ENCODE results near the gene RHOBTB3.
"Not testable (repeated sequence)": the region's sequence is repeated elsewhere in the genome, so short reads cannot be mapped to it uniquely, and the experiment has no call there.

The RHOBTB3 gene

GRCh38 chr5:95730730-95731570 is at the start of gene RHOBTB3:
Gene RHOBTB3 (plus strand): TSS chr5:95731336. CDS start chr5:95731683, 347 bp downstream.
- DNase-seq (ENCODE audit: low spot score in 2 of 2) (peak; percentile 16 to 50), ATAC-seq (ENCODE audit: low read depth) (peak; percentile 71)
- Mint-ChIP-seq H3K4me1 (peaks cover 20% of the 10 kb centered on the region), H3K27me3 (no peaks in the 10 kb centered on the region), H3K36me3 (no peaks in the 10 kb centered on the region), H3K4me3 (peak within 1 kb of the TSS; percentile 88), H3K27ac (peak within 1 kb of the TSS; percentile 55), H3K9me3 (no peaks in the 10 kb centered on the region)

DNA sequence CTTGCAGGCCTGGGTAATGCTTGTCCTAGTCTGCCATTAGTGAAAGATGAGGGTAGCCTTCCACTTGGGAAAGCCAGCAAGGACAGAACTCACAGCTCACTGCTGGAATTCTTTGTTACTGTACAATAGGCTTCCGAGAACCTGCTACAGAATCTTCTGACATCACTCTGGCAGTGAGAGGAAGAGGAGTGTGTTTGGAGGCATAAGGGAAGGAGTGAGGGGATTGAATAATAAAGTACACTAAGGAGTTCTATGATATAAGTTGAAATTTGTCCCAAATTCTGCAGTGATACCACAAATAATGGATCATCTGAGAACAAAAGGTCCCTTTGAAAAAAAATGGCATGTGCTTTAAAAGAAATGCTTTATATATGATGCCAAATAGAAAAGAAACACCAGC is 48.2 kb upstream of the RHOBTB3 start, which contains the start of gene SPATA9:
SPATA9 (minus strand) TSS at position 101 of the 400 bp plus-strand sequence. CDS start 137 bp downstream, outside the sequence.
- Mint-ChIP-seq H3K9me3 (no peaks in the 10 kb centered on the region), H3K27ac (no peak within 1 kb of the TSS), H3K36me3 (peaks cover 2% of the 10 kb centered on the region), H3K4me3 (no peak within 1 kb of the TSS), H3K4me1 (no peaks in the 10 kb centered on the region), H3K27me3 (peaks cover 14% of the 10 kb centered on the region)
- DNase-seq (ENCODE audit: low spot score in 2 of 2): no peak
- ATAC-seq (ENCODE audit: low read depth): no peak

- peaks cover 1% of the 10 kb centered on the region for H3K9me3 Mint-ChIP-seq
- peaks cover 14% of the 10 kb centered on the region for H3K27me3 Mint-ChIP-seq
- no peaks in the 10 kb centered on the region for H3K4me1 Mint-ChIP-seq
- H3K27ac Mint-ChIP-seq: no peak overlapping the region
- no peak overlapping the region for H3K4me3 Mint-ChIP-seq
- no peak for ATAC-seq (ENCODE audit: low read depth)
- DNase-seq (ENCODE audit: low spot score in 2 of 2): no peak
- peaks cover 2% of the 10 kb centered on the region for H3K36me3 Mint-ChIP-seq
Measured at GRCh38 chr5:95684361-95684760, 46.8 kb upstream of the RHOBTB3 start.

DNA sequence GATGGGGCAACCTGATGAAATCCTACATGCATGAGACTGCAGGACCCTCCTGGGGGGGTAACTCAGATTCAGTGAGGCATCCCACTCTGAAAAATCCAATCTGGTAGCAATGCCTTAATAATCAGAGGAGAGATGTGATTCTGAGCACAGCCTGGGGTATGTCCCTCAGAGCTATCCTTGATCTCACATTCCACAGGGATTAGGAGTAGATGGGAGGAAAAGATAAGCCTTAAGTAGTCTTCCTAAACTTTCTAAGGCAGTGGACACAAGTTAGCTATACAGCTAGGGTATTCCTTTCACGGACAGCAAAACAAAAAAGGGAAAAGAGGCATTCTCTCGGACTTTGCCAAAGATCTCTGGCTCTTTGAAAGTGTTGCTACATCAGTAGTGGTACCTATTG is 44.5 kb upstream of the RHOBTB3 start:
- H3K36me3 Mint-ChIP-seq: peaks cover 2% of the 10 kb centered on the region
- H3K9me3 Mint-ChIP-seq: peaks cover 1% of the 10 kb centered on the region

DNA sequence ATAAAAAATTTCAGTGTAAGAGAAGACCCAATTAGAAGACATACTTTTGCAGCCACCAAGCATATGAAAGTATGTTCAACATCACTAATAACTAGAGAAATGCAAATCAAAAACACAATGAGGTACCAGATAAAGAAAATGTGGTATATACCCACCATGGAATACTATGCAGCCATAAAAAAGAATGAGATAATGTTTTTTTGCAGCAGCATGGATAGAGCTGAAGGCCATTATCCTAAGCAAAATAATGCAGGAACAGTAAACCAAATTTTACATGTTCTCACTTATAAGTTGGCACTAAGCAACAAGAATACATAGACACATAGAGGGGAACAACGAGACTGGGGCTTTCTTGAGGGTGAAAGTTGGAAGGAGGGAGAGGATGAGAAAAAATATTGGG is 41.5 kb upstream of the RHOBTB3 start:
- Mint-ChIP-seq H3K9me3 (peaks cover 1% of the 10 kb centered on the region), H3K27me3 (no peaks in the 10 kb centered on the region), H3K4me3 (no peak overlapping the region), H3K4me1 (no peaks in the 10 kb centered on the region), H3K27ac (no peak overlapping the region), H3K36me3 (no peaks in the 10 kb centered on the region)
- no peak for ATAC-seq (ENCODE audit: low read depth)
- DNase-seq (ENCODE audit: low spot score in 2 of 2): no peak

More for the DNA sequence above, 44.5 kb upstream of the RHOBTB3 start:
- H3K27me3 Mint-ChIP-seq: peaks cover 6% of the 10 kb centered on the region
- ATAC-seq (ENCODE audit: low read depth): no peak
- no peaks in the 10 kb centered on the region for H3K4me1 Mint-ChIP-seq
- DNase-seq (ENCODE audit: low spot score in 2 of 2): no peak
- H3K4me3 Mint-ChIP-seq: no peak overlapping the region
- H3K27ac Mint-ChIP-seq: no peak overlapping the region

- ATAC-seq (ENCODE audit: low read depth): no peak
- H3K4me3 Mint-ChIP-seq: no peak overlapping the region
Measured at GRCh38 chr5:95690333-95690732, 40.8 kb upstream of the RHOBTB3 start.

DNA sequence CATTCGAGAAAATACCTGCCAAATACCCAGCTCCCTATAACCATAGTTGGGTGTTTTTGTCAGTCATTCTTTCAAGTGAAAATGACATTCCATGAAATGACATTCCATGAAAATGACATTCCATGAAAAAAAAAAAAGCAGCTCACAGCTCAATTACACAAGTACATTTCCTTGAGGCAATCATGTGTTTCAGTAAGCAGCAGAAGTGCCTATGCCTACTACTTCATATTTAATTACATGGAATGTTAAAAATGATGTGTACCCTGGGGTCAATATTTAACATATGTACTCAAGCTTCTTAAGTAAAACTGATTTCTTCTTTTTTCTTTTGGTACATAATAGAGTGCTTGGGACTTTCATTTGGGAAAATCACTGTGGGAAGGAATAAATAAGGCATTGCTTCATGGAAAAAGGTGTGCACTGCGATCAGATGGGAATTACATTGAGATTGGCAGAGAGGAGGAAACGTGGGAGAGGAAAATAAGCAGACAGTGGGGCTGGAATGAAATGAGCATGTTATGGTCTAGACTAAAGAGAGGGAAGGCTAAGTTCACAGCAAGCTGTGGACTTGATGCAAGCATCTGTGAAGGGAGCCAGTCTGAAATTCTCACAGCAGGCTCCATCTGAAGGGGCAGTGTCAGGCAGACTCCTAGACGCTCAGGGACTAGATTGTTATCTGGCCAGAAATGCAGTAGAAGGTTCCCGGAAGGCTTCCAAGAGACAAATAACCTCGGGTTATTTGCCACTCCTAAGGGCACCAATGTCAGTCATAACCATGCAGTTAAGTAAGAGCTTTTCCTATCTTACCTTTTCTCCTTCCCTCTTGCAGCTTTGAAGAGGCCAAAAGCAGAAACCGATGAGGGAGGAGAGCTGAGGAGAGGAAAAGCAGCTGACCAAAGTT is 33.1 kb upstream of the RHOBTB3 start:
- Mint-ChIP-seq H3K4me1 (no peaks in the 10 kb centered on the region), H3K27ac (no peak overlapping the region), H3K9me3 (no peaks in the 10 kb centered on the region), H3K4me3 (no peak overlapping the region), H3K27me3 (peaks cover 8% of the 10 kb centered on the region), H3K36me3 (no peaks in the 10 kb centered on the region)
- DNase-seq (ENCODE audit: low spot score in 2 of 2) (no peak), ATAC-seq (ENCODE audit: low read depth) (no peak)

More at GRCh38 chr5:95690333-95690732, 40.8 kb upstream of the RHOBTB3 start:
- Mint-ChIP-seq H3K9me3 (peaks cover 1% of the 10 kb centered on the region), H3K27ac (no peak overlapping the region), H3K36me3 (no peaks in the 10 kb centered on the region), H3K4me1 (no peaks in the 10 kb centered on the region), H3K27me3 (no peaks in the 10 kb centered on the region)
- no peak for DNase-seq (ENCODE audit: low spot score in 2 of 2)

- ATAC-seq (ENCODE audit: low read depth) (no peak), DNase-seq (ENCODE audit: low spot score in 2 of 2) (no peak)
- peaks cover 8% of the 10 kb centered on the region for H3K27me3 Mint-ChIP-seq
- no peaks in the 10 kb centered on the region for H3K4me1 Mint-ChIP-seq
- no peak overlapping the region for H3K27ac Mint-ChIP-seq
- H3K9me3 Mint-ChIP-seq: no peaks in the 10 kb centered on the region
- H3K4me3 Mint-ChIP-seq: no peak overlapping the region
- H3K36me3 Mint-ChIP-seq: no peaks in the 10 kb centered on the region
Measured at GRCh38 chr5:95699337-95699736, 31.8 kb upstream of the RHOBTB3 start.

GRCh38 chr5:95701074-95701473 is 30.1 kb upstream of the RHOBTB3 start:
- Mint-ChIP-seq H3K9me3 (no peaks in the 10 kb centered on the region), H3K27ac (no peak overlapping the region), H3K4me3 (no peak overlapping the region), H3K27me3 (peaks cover 8% of the 10 kb centered on the region), H3K36me3 (no peaks in the 10 kb centered on the region), H3K4me1 (no peaks in the 10 kb centered on the region)
- DNase-seq (ENCODE audit: low spot score in 2 of 2) (no peak), ATAC-seq (ENCODE audit: low read depth) (no peak)

GRCh38 chr5:95704150-95704549 is 27.0 kb upstream of the RHOBTB3 start:
- no peaks in the 10 kb centered on the region for H3K4me1 Mint-ChIP-seq
- ATAC-seq (ENCODE audit: low read depth): no peak
- peaks cover 5% of the 10 kb centered on the region for H3K27me3 Mint-ChIP-seq
- no peak overlapping the region for H3K4me3 Mint-ChIP-seq
- no peaks in the 10 kb centered on the region for H3K36me3 Mint-ChIP-seq
- no peak for DNase-seq (ENCODE audit: low spot score in 2 of 2)
- H3K9me3 Mint-ChIP-seq: no peaks in the 10 kb centered on the region
- no peak overlapping the region for H3K27ac Mint-ChIP-seq

- not testable (repeated sequence) for H3K4me1 Mint-ChIP-seq; H3K27me3 Mint-ChIP-seq; DNase-seq (ENCODE audit: low spot score in 2 of 2); H3K27ac Mint-ChIP-seq; H3K9me3 Mint-ChIP-seq; H3K36me3 Mint-ChIP-seq; ATAC-seq (ENCODE audit: low read depth); H3K4me3 Mint-ChIP-seq
Measured at GRCh38 chr5:95706196-95706595, 24.9 kb upstream of the RHOBTB3 start.

- no peak for ATAC-seq (ENCODE audit: low read depth)
- no peaks in the 10 kb centered on the region for H3K4me1 Mint-ChIP-seq
- no peak for DNase-seq (ENCODE audit: low spot score in 2 of 2)
- no peaks in the 10 kb centered on the region for H3K36me3 Mint-ChIP-seq
- no peak overlapping the region for H3K4me3 Mint-ChIP-seq
- H3K9me3 Mint-ChIP-seq: no peaks in the 10 kb centered on the region
- H3K27me3 Mint-ChIP-seq: peaks cover 2% of the 10 kb centered on the region
- no peak overlapping the region for H3K27ac Mint-ChIP-seq
Measured at GRCh38 chr5:95707055-95707454, 24.1 kb upstream of the RHOBTB3 start.

DNA sequence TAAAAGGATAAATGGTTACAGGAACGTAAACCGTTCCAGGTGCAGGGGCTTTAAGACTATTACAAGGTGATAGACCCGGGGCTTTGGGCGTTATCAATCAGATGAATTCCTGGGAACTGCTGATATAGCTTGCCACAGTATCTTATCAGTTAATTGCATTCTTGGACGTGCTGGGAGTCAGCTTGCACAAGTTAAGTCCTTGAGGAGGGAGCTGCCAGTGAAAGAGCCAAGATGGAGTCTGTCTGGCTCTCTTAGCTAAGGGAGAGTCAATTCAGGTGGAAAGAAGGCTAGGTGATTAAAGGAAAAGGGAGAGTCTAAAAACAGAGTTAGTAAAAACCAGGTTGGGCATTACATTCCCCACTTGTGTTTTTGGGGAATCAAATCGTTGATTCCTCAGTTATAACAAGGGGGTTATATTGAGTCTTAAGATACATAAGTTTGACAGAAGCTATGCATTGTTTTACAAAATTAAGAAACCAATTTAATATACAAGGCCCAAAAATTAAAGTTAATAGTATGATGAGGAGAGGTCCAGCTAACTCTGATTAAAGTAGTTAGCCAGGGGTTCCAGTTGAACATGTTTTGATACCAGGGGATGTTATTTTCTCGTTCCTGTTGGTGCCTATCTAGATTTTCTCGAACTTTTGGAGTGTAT is 23.5 kb upstream of the RHOBTB3 start:
- not testable (repeated sequence) for H3K4me3 Mint-ChIP-seq; H3K4me1 Mint-ChIP-seq; H3K27me3 Mint-ChIP-seq; H3K27ac Mint-ChIP-seq; ATAC-seq (ENCODE audit: low read depth); DNase-seq (ENCODE audit: low spot score in 2 of 2); H3K36me3 Mint-ChIP-seq; H3K9me3 Mint-ChIP-seq

- H3K9me3 Mint-ChIP-seq: no peaks in the 10 kb centered on the region
- H3K27ac Mint-ChIP-seq: no peak overlapping the region
- DNase-seq (ENCODE audit: low spot score in 2 of 2) (no peak), ATAC-seq (ENCODE audit: low read depth) (no peak)
- H3K36me3 Mint-ChIP-seq: no peaks in the 10 kb centered on the region
- peaks cover 2% of the 10 kb centered on the region for H3K27me3 Mint-ChIP-seq
- no peaks in the 10 kb centered on the region for H3K4me1 Mint-ChIP-seq
- no peak overlapping the region for H3K4me3 Mint-ChIP-seq
Measured at GRCh38 chr5:95708876-95709275, 22.3 kb upstream of the RHOBTB3 start.

All from memory B cell (primary cell).